ENCODE results near the gene XIAP.

XIAP gene

DNA sequence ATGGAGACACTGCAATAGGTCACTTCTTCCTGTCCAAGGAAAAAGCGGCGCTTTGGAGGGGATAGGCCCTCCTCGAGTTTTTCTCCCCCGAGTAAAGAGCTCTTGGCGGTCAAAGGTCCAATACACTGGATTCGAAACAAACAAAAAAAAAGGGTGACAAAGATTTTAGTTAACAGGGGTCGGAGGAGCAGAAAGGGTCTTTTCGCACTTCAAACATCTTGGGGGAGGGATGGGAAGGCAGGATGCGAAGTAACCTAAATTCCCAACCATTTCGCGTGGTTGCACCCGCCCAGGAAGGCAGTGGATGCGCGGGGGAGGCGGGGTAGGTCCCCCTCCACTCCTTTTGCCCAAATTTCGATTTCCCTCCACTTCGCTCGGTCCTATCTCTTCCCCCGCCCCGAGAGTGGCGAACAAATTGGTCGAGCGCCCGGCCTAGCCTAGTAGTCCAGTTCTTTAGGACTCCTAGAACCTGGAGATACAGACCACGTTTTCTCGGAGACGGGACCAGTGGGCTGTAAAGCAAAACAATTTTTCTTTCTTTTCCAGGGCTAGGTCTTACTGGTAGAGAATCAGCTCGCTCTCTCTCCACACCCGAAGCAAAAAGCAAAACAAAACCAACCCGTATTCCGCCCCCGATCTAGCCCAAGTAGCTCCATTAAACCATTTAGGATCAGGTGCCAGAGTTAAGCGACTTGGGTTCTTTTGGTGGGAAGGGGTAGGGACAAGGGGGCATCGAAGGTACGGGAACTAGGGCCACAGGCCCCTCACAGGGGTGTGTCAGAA, 99.6 kb downstream of the XIAP start:
- DNase-seq (ENCODE audit: low read depth in 3 of 3, low spot score in 1 of 3): peak in 1 of 3 donors; percentile 1

DNA sequence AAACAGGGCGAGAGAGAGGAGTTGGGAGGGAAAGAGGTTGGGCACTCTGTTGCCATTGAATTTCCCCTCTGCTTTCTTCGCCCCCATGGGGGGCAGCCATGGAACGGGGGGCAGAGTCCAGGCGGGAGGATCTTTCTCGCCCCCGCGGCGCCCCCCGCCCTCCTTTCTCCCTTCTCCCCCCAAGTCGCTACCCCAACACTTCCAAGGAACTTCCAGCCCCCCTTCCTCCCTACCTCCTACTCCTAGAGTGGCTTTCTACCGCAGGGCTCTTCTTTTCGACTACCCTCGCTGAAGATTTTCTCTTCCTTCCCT, 101.1 kb downstream of the XIAP start:
- no peak for DNase-seq (ENCODE audit: low read depth in 3 of 3, low spot score in 1 of 3)

DNA sequence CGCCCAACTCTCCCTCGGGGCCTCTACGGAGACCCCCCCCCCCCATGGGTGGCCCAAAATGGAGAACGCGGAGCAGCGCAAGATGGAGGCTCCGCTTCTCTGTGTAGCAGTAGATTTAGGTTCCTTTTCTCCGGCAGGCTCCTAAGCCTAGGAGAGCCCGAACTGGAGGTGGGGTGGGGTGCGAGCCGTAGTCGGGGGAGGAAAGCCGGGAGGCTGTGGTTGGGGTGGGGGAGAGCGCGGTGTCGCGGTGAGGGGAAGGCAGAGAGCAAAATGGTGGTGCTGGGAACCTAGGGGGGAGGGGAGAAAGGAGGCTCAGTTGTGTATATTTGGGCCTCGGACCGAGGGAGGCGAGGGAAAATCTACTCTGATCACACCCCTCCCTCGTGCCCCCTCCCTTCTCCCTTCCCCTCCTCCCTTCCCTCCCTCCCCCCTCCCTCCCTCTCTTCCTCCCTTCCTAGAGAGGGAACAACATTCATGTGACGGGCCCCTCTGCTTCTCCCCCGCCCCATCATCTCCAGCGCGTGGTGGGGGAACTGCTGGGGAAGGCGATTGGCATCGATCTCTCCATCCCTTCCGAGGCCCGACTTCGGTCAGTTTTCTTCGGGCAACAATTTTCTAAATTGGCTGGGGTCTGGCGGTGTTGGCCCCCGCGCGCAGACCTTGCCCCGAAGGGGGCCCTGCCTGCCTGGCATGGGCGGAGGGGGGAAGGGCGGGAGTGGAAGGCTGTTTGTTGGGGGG, 101.6 kb downstream of the XIAP start, which contains the start of gene STAG2:
Gene STAG2 (plus strand): TSS at position 439 of the 738 bp plus-strand sequence. CDS start 60,922 bp downstream, outside the sequence.
- peak in 2 of 3 donors; percentile 12 to 29 for DNase-seq (ENCODE audit: low read depth in 3 of 3, low spot score in 1 of 3)

DNA sequence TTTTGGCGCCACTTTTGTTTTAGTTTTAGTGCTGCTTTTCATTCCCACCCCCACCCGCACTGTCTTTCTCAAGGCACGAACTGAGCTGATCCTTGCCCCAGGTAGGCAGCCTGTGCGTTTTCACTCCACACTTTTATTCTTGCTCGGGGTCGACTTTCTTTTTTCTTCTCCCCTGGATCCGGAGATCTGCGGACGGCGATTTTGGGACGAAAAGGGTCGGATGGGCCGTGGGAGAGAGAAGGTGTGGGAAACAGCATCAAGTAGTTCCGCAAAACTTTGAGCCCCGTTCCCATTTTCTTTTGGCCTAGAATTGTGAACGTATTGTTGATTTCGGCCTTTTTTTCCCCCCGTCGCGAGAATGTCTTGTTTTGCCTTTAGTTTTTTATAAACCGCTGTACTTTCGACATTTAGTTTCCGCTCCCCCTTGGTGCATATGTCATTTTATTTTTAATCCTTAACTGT, 102.2 kb downstream of the XIAP start:
- peak in 1 of 3 donors; percentile 1 for DNase-seq (ENCODE audit: low read depth in 3 of 3, low spot score in 1 of 3)

DNA sequence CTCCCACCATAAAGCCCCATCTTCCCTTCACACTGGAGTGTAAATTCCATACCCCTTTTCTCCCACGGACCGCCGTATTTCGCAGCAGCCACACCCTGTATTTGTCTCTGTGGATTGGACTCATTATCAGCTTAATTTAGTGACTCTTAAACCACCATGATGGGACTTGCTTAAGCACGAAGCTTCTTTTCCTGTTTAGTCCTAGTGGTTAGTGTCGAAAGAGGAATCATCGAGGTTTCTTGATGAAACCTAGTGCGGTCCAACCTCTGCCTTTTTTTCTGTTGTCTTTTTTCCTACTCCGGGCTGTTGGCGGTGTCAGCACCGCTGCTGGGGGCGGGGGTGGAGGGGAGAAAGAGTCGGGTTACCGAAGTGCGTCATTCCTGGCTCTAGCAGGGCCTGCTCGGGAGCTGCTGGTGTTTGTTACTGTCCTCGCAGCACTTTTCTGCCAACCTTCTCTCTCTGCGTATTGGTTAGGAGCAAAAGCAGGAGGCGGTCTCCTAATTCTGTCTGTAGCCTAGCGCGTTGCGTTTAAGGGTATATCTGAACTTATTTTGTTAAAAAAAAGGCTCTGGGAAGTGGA, 103.0 kb downstream of the XIAP start:
- peak; percentile 48 to 55 (median 52) for DNase-seq (ENCODE audit: low read depth in 3 of 3, low spot score in 1 of 3)
